HG03565 (cell line): ENCODE data around the gene ANAPC7.
"Not testable (repeated sequence)": the region's sequence is repeated elsewhere in the genome, so short reads cannot be mapped to it uniquely, and the experiment has no call there.

Experiments used
- ATAC-seq: cut with Tn5 transposase; IDR thresholded peaks from one replicate; pipeline ENCODE4 v1.9.1; 2021; ENCODE audit warnings: mild to moderate bottlenecking, moderate library complexity; ENCODE audit not compliant: unreplicated experiment

ANAPC7 gene

DNA sequence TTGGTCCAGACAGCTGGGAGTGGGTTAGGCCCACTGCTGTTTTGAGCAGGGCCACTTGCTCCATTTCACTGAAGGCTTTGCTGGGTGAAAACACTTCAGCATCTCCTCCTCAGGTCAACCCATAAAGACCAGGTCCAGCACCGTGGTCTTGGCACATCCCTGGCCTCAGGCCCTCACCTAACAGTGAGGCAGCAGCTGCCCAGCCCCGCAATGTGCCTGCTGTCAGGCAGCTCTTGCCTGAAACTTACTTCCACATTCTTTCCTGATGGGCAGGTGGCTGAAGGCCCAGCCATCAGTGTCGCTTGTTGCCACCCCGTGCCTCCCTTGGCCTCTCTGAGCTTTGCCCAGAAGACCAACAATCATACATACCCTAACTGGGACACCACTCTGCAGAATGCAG lies 54.4 kb downstream of the ANAPC7 start:
- no peak for ATAC-seq

GRCh38 chr12:110348431-110349059 lies 55.0 kb downstream of the ANAPC7 start:
- ATAC-seq: no peak

DNA sequence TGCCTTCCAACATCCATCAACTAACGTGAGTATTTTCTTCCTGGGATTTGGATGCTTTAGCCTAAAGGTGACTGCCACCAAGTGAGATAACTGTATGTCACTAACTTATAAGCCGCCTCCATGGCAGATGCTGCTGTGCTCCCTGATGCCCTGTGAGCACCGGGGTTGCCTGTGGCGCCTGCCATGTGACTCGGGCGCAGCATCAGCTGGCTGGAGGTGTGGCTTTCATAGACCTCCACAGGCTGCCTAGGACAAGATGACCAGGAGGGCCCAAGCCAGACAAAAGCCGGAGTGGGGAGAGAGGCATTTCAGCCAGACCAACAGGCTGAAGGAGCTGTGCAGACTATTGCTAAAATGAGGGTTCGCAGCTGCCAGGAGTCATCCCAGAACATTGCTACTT lies 55.7 kb downstream of the ANAPC7 start:
- ATAC-seq: no peak

- no peak for ATAC-seq
Observed at GRCh38 chr12:110345963-110346362, 57.5 kb downstream of the ANAPC7 start.

DNA sequence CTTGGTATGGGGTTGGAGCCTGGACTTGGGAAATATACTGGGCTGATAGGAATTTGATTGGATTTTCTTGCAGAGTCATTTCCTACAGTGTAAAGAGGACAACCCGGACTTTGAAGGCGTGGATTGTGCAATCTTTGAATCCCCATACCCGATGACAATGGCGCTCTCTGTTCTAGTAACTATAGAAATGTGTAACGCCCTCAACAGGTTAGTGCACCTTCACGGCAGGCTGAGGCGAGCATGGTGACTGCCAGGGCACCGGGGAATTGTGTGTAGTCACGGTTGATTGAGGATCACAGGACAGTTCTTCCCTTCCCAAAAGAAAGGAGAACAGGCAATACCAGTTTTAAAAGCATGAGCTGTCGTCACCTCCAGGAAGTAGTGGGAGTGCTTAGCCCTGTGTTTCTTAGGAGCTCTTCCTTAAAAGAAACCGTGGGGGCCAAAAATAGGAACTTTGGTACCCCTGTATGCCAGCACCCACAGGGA lies 58.3 kb downstream of the ANAPC7 start:
- ATAC-seq: no peak

- no peak for ATAC-seq
Observed at GRCh38 chr12:110344657-110345056, 58.9 kb downstream of the ANAPC7 start.

GRCh38 chr12:110343736-110344555 lies 59.6 kb downstream of the ANAPC7 start:
- ATAC-seq: no peak

GRCh38 chr12:110343114-110343513 lies 60.4 kb downstream of the ANAPC7 start:
- ATAC-seq: no peak

GRCh38 chr12:110342157-110342556 lies 61.4 kb downstream of the ANAPC7 start:
- ATAC-seq: no peak

DNA sequence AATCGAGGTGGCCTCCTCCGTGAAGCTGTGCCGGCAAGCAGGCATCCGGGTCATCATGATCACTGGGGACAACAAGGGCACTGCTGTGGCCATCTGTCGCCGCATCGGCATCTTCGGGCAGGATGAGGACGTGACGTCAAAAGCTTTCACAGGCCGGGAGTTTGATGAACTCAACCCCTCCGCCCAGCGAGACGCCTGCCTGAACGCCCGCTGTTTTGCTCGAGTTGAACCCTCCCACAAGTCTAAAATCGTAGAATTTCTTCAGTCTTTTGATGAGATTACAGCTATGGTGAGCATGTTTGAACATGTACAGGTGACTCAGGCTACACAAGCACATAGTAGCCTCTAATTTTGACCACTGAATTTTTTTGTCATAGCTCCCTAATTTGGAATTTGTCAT lies 62.8 kb downstream of the ANAPC7 start:
- ATAC-seq: no peak

DNA sequence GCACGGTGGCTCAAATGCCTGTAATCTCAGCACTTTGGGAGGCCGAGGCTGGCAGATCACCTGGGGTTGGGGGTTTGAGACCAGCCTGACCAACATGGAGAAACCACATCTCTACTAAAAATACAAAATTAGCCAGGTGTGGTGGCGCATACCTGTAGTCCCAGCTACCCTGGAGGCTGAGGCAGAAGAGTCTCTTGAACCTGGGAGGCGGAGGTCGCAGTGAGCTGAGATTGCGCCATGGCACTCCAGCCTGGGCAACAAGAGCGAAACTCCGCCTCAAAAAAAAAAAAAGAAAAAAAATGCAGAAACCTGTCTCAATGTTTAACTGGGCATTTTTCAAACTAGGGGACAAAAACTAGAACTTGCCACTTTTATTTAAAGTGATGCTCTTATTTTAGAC lies 63.2 kb downstream of the ANAPC7 start:
- ATAC-seq: not testable (repeated sequence)

DNA sequence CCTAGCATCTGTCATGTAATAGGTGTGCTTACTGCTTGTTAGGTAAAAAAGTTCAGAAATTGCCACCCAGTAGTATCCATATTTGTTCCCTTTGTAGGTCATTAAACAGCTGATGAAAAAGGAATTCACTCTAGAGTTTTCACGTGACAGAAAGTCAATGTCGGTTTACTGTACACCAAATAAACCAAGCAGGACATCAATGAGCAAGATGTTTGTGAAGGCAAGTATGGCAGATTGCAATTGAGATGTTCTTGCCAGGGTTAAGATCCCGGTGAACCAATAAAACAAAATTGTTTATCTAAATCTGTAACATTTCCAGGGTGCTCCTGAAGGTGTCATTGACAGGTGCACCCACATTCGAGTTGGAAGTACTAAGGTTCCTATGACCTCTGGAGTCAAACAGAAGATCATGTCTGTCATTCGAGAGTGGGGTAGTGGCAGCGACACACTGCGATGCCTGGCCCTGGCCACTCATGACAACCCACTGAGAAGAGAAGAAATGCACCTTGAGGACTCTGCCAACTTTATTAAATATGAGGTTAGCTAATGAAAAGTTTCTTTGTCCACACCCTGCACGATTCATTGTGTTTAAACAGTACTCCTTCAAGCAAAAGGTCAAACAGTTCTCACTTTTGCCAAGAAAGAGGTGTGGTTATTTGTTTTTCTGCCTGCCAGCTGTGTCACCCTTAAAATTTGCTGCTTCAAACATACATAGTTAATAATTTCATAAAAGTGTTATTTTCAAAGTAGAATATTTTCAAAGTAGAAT lies 64.1 kb downstream of the ANAPC7 start:
- ATAC-seq: no peak

DNA sequence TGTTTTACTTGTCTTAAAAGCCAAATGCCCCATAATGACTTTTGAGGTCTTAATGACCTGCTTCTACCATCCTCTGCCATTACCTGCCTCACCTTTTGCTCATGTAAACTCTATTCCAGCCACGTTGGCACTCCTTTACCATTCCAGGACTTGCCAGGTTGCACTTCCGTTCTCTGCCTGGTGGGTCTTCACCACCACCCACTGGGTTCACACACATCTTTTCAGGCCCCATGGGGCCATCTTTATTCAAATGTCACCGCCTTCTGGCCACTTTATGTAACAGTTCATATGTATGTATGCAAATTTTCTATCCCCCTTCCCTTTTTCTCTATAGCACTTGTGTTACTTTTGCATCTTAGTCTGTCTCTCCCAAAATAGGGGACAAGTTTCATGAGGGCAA lies 64.8 kb downstream of the ANAPC7 start:
- no peak for ATAC-seq

- ATAC-seq: no peak
Observed at GRCh38 chr12:110337912-110338710, 65.4 kb downstream of the ANAPC7 start.

DNA sequence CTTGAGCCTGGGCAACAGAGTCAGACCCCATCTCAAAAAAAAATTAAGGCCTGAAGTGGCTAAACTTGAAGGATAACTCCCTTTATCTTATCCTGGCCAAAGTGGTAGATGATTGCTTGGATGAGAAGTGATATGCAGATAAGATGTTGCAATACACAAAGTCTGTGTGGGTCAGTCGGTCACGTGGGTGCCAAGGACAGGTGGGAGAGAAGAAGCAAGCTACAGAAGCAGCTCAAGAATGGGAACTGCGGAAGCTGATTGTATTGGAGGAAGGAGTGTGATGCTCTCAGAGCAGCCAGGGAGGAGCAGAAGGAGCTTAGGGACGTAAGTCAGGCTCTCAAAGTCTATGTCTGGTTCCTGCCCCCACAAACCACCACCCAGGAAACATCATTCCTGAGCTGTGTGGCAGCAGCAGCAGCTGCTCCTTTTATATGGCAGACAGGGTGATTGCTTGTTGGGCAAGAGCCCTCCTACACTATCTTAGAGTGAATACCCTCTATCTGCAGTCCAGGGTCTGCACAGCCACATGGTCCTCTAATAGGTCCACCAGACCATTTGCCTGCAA lies 67.9 kb downstream of the ANAPC7 start:
- ATAC-seq: no peak

DNA sequence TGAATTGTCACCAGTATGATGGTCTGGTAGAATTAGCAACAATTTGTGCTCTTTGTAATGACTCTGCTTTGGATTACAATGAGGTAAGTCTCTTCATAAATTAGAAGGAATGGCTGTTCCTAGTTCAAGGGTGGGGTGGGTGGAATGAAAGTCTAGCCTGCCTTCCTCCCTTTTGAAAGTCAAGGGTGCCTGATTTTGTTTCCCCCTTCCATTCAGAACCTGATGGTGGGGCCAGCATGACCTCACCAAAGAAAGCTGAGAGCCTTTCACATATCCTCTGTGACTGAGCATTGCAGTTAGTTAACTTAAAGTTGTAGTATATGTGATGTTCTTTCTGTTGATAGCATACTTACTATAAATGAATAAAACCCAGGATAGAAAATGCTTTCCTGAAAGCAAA lies 70.3 kb downstream of the ANAPC7 start:
- no peak for ATAC-seq

GRCh38 chr12:110330544-110330943 lies 73.0 kb downstream of the ANAPC7 start:
- ATAC-seq: no peak

DNA sequence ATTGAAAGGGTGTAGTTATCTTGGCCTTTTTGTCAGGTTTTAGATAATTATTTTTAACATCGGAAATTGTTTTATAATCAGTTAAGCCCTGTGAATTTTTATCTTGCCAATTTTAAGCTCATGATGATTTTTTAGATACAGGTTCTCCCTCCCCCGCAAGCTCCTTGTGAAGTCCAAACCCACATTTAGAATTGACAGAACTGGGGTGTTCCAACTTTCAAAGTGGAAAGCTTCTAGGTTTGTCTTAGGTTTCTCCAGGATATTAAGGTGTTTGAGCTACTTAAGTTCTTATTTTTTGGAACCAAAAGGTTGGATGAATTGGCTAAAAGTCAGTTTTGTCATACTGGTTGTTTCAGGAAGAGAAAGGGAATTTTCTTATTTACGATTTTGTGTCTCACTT lies 73.4 kb downstream of the ANAPC7 start:
- ATAC-seq: no peak

- ATAC-seq: no peak
Observed at GRCh38 chr12:110329710-110330109, 73.8 kb downstream of the ANAPC7 start.
